Smooth muscle cell (in vitro differentiated cells): ENCODE results near the gene PIK3R4. TPM values are rescaled to one million over a fixed set of nuclear protein-coding genes. Genes with fewer than 3 reads are reported as not detected.

Experiments
- DNase-seq: peaks from one replicate; lab custom pipeline; 2025; ENCODE audit not compliant: unreplicated experiment; lab: John Stamatoyannopoulos, UW
- H2AFZ ChIP-seq: fragments of 200-600 bp; sonication (generic); 2 replicates; pipeline ENCODE4 v1.6.0; 2016; ENCODE audit warnings: antibody characterized with exemption, low read depth, mild to moderate bottlenecking
- H3F3A ChIP-seq: fragments of 200-600 bp; sonication (generic); 2 replicates; pipeline ENCODE4 v1.6.0; 2017; ENCODE audit warnings: antibody characterized with exemption, low read depth
- H3K27ac ChIP-seq: fragments of 200-600 bp; sonication (generic); 2 replicates; pipeline ENCODE4 v1.5.1; 2016; ENCODE audit warnings: low read depth, mild to moderate bottlenecking
- H3K27me3 ChIP-seq: fragments of 200-600 bp; sonication (generic); 2 replicates; pipeline ENCODE4 v1.6.1; 2016; ENCODE audit warnings: low read depth, mild to moderate bottlenecking
- H3K36me3 ChIP-seq: fragments of 200-600 bp; sonication (generic); 2 replicates; pipeline ENCODE4 v1.5.1; 2016; ENCODE audit warnings: low read depth
- H3K4me1 ChIP-seq: fragments of 200-600 bp; sonication (generic); 2 replicates; pipeline ENCODE4 v1.5.1; 2016; ENCODE audit warnings: low read depth
- H3K4me2 ChIP-seq: fragments of 200-600 bp; sonication (generic); 2 replicates; pipeline ENCODE4 v1.6.0; 2016; ENCODE audit warnings: mild to moderate bottlenecking
- H3K4me3 ChIP-seq: fragments of 200-600 bp; sonication (generic); 2 replicates; pipeline ENCODE4 v1.5.1; 2016; ENCODE audit warnings: mild to moderate bottlenecking
- H3K79me2 ChIP-seq: fragments of 200-600 bp; sonication (generic); 2 replicates; pipeline ENCODE4 v1.6.0; 2016; ENCODE audit warnings: low read depth, mild to moderate bottlenecking
- H3K9ac ChIP-seq: fragments of 200-600 bp; sonication (generic); 2 replicates; pipeline ENCODE4 v1.6.0; 2016; ENCODE audit warnings: low read depth
- H3K9me3 ChIP-seq: fragments of 200-600 bp; sonication (generic); replicated peaks from 2 replicates; pipeline ENCODE4 v1.5.1; 2016; ENCODE audit warnings: low read depth
- H4K20me1 ChIP-seq: fragments of 200-600 bp; sonication (generic); 2 replicates; pipeline ENCODE4 v1.6.0; 2016; ENCODE audit warnings: low read depth
- CTCF ChIP-seq: fragments of 200-600 bp; sonication (generic); IDR thresholded peaks from 2 replicates; pipeline ENCODE4 v1.5.1; 2017; ENCODE audit warnings: borderline replicate concordance, mild to moderate bottlenecking, antibody characterized with exemption; ENCODE audit not compliant: insufficient read depth, poor library complexity, severe bottlenecking
- WGBS: methylation state at CpG from one replicate; pipeline ENCODE4 v1.1.7; 2016; ENCODE audit warnings: low lambda C conversion rate; 5-methylcytosine and 5-hydroxymethylcytosine counted together
- polyA plus RNA-seq: library from polyadenylated mRNA; unstranded; fragments of >200 nt; fragmentation: Nextera tagmentation; extraction: Ambion mirVana; gene quantifications from 2 replicates; pipeline ENCODE4 v1.2.1, GENCODE V29; 2016
- total RNA-seq: library from RNA; depleted of rRNA; stranded (reverse); fragments of >200 nt; gene quantifications from 2 replicates; pipeline ENCODE4 v1.2.3, GENCODE V29; 2014

The PIK3R4 gene
- total and polyA plus RNA-seq, 2 experiments from 2014 or later = 18.3 to 46.4 TPM

GRCh38 chr3:130656627-130657026, 90.0 kb downstream of the PIK3R4 start:
- Histone ChIP-seq H3K36me3 (no peaks in the 10 kb centered on the region), H2AFZ (no peak overlapping the region), H3K4me1 (no peaks in the 10 kb centered on the region), H3F3A (no peaks in the 10 kb centered on the region), H4K20me1 (no peaks in the 10 kb centered on the region), H3K9me3 (no peaks in the 10 kb centered on the region), H3K4me3 (no peak overlapping the region), H3K9ac (no peak overlapping the region), H3K79me2 (no peaks in the 10 kb centered on the region), H3K4me2 (no peak overlapping the region), H3K27ac (no peak overlapping the region), H3K27me3 (no peaks in the 10 kb centered on the region)
- no peak for TF ChIP-seq CTCF
- DNase-seq = no peak
- WGBS = 94% methylated on average over 5 of the region's 5 CpGs

GRCh38 chr3:130654921-130655320, 91.7 kb downstream of the PIK3R4 start:
- Histone ChIP-seq H4K20me1 (no peaks in the 10 kb centered on the region), H3K4me2 (no peak overlapping the region), H3K9me3 (no peaks in the 10 kb centered on the region), H3K79me2 (no peaks in the 10 kb centered on the region), H2AFZ (no peak overlapping the region), H3K27me3 (no peaks in the 10 kb centered on the region), H3K36me3 (no peaks in the 10 kb centered on the region), H3K9ac (no peak overlapping the region), H3K4me1 (no peaks in the 10 kb centered on the region), H3F3A (no peaks in the 10 kb centered on the region), H3K4me3 (no peak overlapping the region), H3K27ac (no peak overlapping the region)
- no peak for DNase-seq
- WGBS = 93% methylated on average over 2 of the region's 2 CpGs
- no peak for TF ChIP-seq CTCF

GRCh38 chr3:130654091-130654490, 92.5 kb downstream of the PIK3R4 start:
- Histone ChIP-seq H3K4me2 (no peak overlapping the region), H3K4me1 (no peaks in the 10 kb centered on the region), H3K9me3 (no peaks in the 10 kb centered on the region), H3K36me3 (no peaks in the 10 kb centered on the region), H3K4me3 (no peak overlapping the region), H4K20me1 (no peaks in the 10 kb centered on the region), H2AFZ (no peak overlapping the region), H3K79me2 (no peaks in the 10 kb centered on the region), H3F3A (no peaks in the 10 kb centered on the region), H3K9ac (no peak overlapping the region), H3K27me3 (no peaks in the 10 kb centered on the region), H3K27ac (no peak overlapping the region)
- 94% methylated on average over 1 of the region's 1 CpG for WGBS
- TF ChIP-seq CTCF = no peak
- no peak for DNase-seq

- no peak for DNase-seq
- H3K27ac ChIP-seq = no peak overlapping the region
- H3K4me1 ChIP-seq = no peaks in the 10 kb centered on the region
- H3K9ac ChIP-seq = no peak overlapping the region
- WGBS = 97% methylated on average over 30 of the region's 30 CpGs
- no peaks in the 10 kb centered on the region for H3K27me3 ChIP-seq
- no peak overlapping the region for H3K4me3 ChIP-seq
- H3K4me2 ChIP-seq = no peak overlapping the region
- no peak overlapping the region for H2AFZ ChIP-seq
- no peaks in the 10 kb centered on the region for H3K9me3 ChIP-seq
- no peak for TF ChIP-seq CTCF
- H3K36me3 ChIP-seq = no peaks in the 10 kb centered on the region
- H3K79me2 ChIP-seq = no peaks in the 10 kb centered on the region
- no peaks in the 10 kb centered on the region for H3F3A ChIP-seq
- H4K20me1 ChIP-seq = no peaks in the 10 kb centered on the region
Measured at GRCh38 chr3:130649061-130649654, 97.5 kb downstream of the PIK3R4 start.
